Transverse colon (tissue), 4 donors: ENCODE data around the gene ALMS1. TPM values are rescaled to one million over a fixed set of nuclear protein-coding genes. Genes with fewer than 3 reads are reported as not detected.

ENCODE experiments used
- DNase-seq: peaks from one replicate; pipeline ENCODE4 v3.0.0-alpha.2; 2019
- H3K27ac ChIP-seq, 4 donors: fragments of 200-600 bp; sonication (generic); 2 replicates each; pipeline ENCODE4 v1.5.1; 2016 to 2018; ENCODE audit warnings: inconsistent platforms in 4 of 4
- H3K27me3 ChIP-seq: fragments of 200-600 bp; sonication (generic); 2 replicates; pipeline ENCODE4 v1.5.1; 2017; ENCODE audit warnings: inconsistent platforms
- H3K36me3 ChIP-seq, 4 donors: fragments of 200-600 bp; sonication (generic); 2 replicates each; pipeline ENCODE4 v1.5.1; 2017 to 2019; ENCODE audit warnings: inconsistent platforms in 4 of 4
- H3K4me1 ChIP-seq, 4 donors: fragments of 200-600 bp; sonication (generic); 2 replicates each; pipeline ENCODE4 v1.5.1; 2017 to 2020; ENCODE audit warnings: inconsistent platforms in 4 of 4
- H3K4me3 ChIP-seq, 4 donors: fragments of 200-600 bp; sonication (generic); 1 replicate in 1 of 4; 2 replicates in 3 of 4; pipeline versions ENCODE4 v1.5.1 to v1.6.1; 2017 to 2019; ENCODE audit warnings: inconsistent platforms in 4 of 4
- H3K9me3 ChIP-seq, 2 donors: fragments of 200-600 bp; sonication (generic); 2 replicates each; pipeline ENCODE4 v1.5.1; 2017 to 2019; ENCODE audit warnings: inconsistent platforms in 2 of 2
- EP300 ChIP-seq: sonication (generic); formaldehyde crosslinking; IDR thresholded peaks from one replicate; pipeline ENCODE4 v1.6.1; 2017; ENCODE audit warnings: antibody characterized with exemption, low read depth
- POLR2A ChIP-seq: fragments of 450-650 bp; IDR thresholded peaks from one replicate; pipeline ENCODE4 v1.6.1; 2016; ENCODE audit warnings: antibody characterized with exemption, mild to moderate bottlenecking, moderate library complexity
- POLR2AphosphoS5 ChIP-seq, 3 donors: sonication (generic); formaldehyde crosslinking; IDR thresholded peaks; one replicate each; pipeline ENCODE4 v1.6.1; 2016; ENCODE audit warnings: antibody characterized with exemption in 3 of 3
- WGBS, 2 donors: methylation state at CpG; one replicate each; pipeline ENCODE4 v1.1.5; 2018; ENCODE audit warnings: low coverage in 1 of 2; 5-methylcytosine and 5-hydroxymethylcytosine counted together
- in situ Hi-C, 4 donors: fragments of 200-750 bp; cut with MboI; loops; one replicate each; pipeline versions ENCODE4 v1.15.0 to v1.15.1; 2017; ENCODE audit warnings: low sequenced_read_pairs in 3 of 4, low pct_ligation_motif_present in 1 of 4, low pct_unique_long_range_greater_than_20kb in 1 of 4
- intact Hi-C: fragments of 100-400 bp; cut with DNase I; formaldehyde crosslinking; loops from one replicate; pipeline ENCODE4 v1.15.1; 2023; ENCODE audit warnings: low total_unique reads
- total RNA-seq, 4 donors: library from RNA; depleted of rRNA; stranded (reverse); fragments of >200 nt; gene quantifications; one replicate each; pipeline ENCODE4 v1.1.0, GENCODE V29; 2016
- TF ChIP-seq, protein P1 (sequence below), 5 experiments: fragments of 200-600 bp in 3 of 5; fragments of 450-650 bp in 2 of 5; sonication (generic) in 3 of 5; IDR thresholded peaks; 1 replicate in 2 of 5; 2 replicates in 3 of 5; pipeline ENCODE4 v1.5.1; 2016 to 2017; ENCODE audit warnings: antibody characterized with exemption in 5 of 5, inconsistent platforms in 3 of 5, mild to moderate bottlenecking in 2 of 5, moderate library complexity in 1 of 5

Gene ALMS1
- total RNA-seq, 4 donors from 2014 or later, result 22.4 to 72.4 (median 29.9) TPM

DNA sequence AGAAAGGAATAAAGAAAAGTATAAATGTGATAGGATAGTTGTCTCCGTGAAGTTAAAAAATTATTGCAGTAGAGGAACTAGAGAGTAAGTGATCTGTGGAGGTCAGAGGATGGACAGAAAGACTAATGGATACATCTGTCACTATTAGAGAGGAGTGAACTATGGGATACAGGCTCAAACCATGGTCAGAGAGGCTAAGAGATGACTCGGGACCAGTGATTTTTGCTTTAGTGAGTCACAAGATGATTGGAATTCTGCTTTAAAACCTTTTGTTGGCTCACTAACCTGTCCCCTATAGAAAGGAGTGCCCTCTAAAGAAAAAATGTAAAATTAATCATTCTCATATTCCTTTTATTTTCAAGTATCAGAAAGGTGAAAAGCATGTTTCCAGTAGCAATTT lies 30.3 kb downstream of the ALMS1 start:
- no peak for DNase-seq
- in situ Hi-C loops, result no loop called here
- H3K4me1 ChIP-seq, result peaks cover 0 to 10% (median 0%) of the 10 kb centered on the region in 4 donors
- H3K4me3 ChIP-seq, result no peak overlapping the region
- H3K36me3 ChIP-seq, result no peaks in the 10 kb centered on the region
- intact Hi-C loops, result no loop called here
- H3K27me3 ChIP-seq, result no peaks in the 10 kb centered on the region
- TF ChIP-seq POLR2AphosphoS5 (IDR thresholded peaks at IDR 0.05) (no peak), EP300 (no peak), POLR2A (no peak)
- TF ChIP-seq, protein P1, sequence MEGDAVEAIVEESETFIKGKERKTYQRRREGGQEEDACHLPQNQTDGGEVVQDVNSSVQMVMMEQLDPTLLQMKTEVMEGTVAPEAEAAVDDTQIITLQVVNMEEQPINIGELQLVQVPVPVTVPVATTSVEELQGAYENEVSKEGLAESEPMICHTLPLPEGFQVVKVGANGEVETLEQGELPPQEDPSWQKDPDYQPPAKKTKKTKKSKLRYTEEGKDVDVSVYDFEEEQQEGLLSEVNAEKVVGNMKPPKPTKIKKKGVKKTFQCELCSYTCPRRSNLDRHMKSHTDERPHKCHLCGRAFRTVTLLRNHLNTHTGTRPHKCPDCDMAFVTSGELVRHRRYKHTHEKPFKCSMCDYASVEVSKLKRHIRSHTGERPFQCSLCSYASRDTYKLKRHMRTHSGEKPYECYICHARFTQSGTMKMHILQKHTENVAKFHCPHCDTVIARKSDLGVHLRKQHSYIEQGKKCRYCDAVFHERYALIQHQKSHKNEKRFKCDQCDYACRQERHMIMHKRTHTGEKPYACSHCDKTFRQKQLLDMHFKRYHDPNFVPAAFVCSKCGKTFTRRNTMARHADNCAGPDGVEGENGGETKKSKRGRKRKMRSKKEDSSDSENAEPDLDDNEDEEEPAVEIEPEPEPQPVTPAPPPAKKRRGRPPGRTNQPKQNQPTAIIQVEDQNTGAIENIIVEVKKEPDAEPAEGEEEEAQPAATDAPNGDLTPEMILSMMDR (IDR thresholded peaks at IDR 0.05), result no peak
- 97 to 100% methylated on average over 2 of the region's 2 CpGs for WGBS, 2 donors
- H3K27ac ChIP-seq, result no peak overlapping the region
- H3K9me3 ChIP-seq, result no peaks in the 10 kb centered on the region

DNA sequence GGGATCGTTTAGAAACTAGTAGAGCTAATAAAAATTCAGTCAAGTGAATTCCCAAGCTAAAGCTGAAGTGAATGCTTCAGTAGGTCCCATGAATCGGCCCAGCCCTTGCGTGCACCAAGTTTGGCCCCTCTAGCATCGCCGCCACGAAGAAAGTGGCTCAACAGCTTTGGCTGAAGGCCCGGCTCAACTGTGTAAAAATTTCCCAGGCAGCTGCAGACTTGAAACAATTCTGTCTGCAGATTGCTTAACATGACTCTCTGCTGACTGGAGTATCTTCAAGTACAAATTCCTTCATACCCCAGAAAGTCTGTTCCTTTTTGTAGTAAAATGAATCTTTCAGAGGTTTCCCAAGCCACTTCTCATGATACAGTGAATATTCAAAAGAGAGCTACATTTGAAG lies 32.7 kb downstream of the ALMS1 start:
- Histone ChIP-seq H3K36me3 (no peaks in the 10 kb centered on the region), H3K4me1 (peaks cover 0 to 10% (median 0%) of the 10 kb centered on the region in 4 donors), H3K4me3 (no peak overlapping the region), H3K27me3 (no peaks in the 10 kb centered on the region), H3K27ac (peak overlapping the region in 3 of 4 donors; percentile 17 to 24 (median 19)), H3K9me3 (no peaks in the 10 kb centered on the region)
- TF ChIP-seq EP300 (no peak), POLR2AphosphoS5 (IDR thresholded peaks at IDR 0.05) (peak in 1 of 3 donors; percentile 7)
- in situ Hi-C loops, result no loop called here
- intact Hi-C loops, result no loop called here
- WGBS, 2 donors, result 65% methylated on average over 2 to 7 of the region's 7 CpGs
- DNase-seq, result peak; percentile 31

DNA sequence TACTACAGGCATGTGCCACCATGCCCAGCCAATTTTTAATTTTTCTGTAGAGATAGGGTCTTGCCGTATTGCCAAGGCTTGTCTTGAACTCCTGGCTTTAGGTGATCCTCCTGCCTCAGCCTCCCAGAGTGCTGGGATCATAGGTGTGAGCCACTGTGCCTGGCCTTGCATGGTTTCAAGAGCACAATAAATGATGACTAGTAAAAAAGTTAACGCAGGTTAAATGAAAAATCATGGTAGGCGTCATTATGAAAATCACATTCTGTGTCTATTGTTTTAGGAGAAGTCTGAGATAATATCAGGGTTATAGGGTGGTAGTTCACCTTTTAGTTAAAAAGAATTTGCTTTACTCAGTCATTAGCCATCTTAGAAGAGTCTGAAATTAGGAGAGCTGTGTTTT lies 38.3 kb downstream of the ALMS1 start:
- TF ChIP-seq EP300 (no peak), POLR2A (no peak), POLR2AphosphoS5 (IDR thresholded peaks at IDR 0.05) (no peak)
- TF ChIP-seq, protein P1 (IDR thresholded peaks at IDR 0.05), result no peak
- in situ Hi-C loops (no loop called here), intact Hi-C loops (no loop called here)
- H3K4me3 ChIP-seq, result no peak overlapping the region
- H3K27me3 ChIP-seq, result no peaks in the 10 kb centered on the region
- 95 to 100% methylated on average over 2 to 3 of the region's 3 CpGs for WGBS, 2 donors
- H3K9me3 ChIP-seq, result no peaks in the 10 kb centered on the region
- H3K36me3 ChIP-seq, result peaks cover 0 to 5% (median 0%) of the 10 kb centered on the region in 4 donors
- no peak for DNase-seq
- no peak overlapping the region for H3K27ac ChIP-seq
- peaks cover 0 to 6% (median 0%) of the 10 kb centered on the region in 4 donors for H3K4me1 ChIP-seq

DNA sequence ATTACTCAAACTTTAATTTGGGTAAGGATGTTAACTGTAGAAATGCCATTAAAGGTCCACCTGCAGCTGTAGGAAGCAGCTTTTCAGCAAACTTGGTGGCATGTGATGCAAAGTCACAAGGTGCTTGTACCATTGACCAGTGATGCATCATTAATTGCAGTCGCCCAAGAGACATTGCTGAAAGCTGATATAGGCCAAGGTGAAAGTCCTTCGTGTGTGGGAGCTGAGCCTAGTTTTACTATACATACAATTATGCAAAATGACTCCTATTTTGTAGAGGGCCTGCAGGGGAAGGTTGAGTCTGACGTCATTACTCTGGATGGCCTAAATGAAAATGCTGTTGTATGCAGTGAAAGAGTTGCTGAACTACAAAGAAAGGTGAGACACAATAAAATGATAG lies 40.5 kb downstream of the ALMS1 start:
- Histone ChIP-seq H3K27ac (no peak overlapping the region), H3K36me3 (peaks cover 0 to 5% (median 0%) of the 10 kb centered on the region in 4 donors), H3K4me1 (no peaks in the 10 kb centered on the region), H3K4me3 (no peak overlapping the region), H3K27me3 (no peaks in the 10 kb centered on the region), H3K9me3 (no peaks in the 10 kb centered on the region)
- in situ Hi-C loops (no loop called here), intact Hi-C loops (no loop called here)
- no peak for DNase-seq
- TF ChIP-seq EP300 (no peak), POLR2AphosphoS5 (IDR thresholded peaks at IDR 0.05) (no peak), POLR2A (no peak)
- TF ChIP-seq, protein P1 (IDR thresholded peaks at IDR 0.05), result no peak
- WGBS, 2 donors, result 78 to 82% methylated on average over 3 of the region's 3 CpGs

DNA sequence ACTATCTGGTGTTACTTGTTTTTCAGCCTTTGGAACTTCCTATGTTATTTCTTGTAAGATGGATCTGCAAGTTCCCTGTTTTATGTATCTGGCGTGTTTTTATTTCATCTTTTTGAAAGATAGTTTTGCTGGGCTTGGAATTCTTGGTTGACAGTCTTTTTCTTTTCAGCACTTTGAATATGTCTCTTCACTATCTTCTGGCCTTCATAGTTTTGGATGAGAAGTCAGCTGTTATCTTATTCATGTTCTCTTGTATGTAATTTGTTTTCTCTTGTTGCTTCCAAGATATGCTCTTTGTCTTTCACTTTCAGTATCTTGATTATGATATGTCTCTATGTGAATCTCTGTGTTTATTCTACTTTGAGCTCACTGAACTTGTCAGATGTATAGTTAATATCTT lies 50.4 kb downstream of the ALMS1 start:
- DNase-seq, result no peak
- peaks cover 0 to 31% (median 6%) of the 10 kb centered on the region in 4 donors for H3K36me3 ChIP-seq
- no peaks in the 10 kb centered on the region for H3K27me3 ChIP-seq
- H3K4me1 ChIP-seq, result no peaks in the 10 kb centered on the region
- H3K27ac ChIP-seq, result no peak overlapping the region
- no peak overlapping the region for H3K4me3 ChIP-seq
- TF ChIP-seq EP300 (no peak), POLR2A (no peak), POLR2AphosphoS5 (IDR thresholded peaks at IDR 0.05) (no peak)
- TF ChIP-seq, protein P1 (IDR thresholded peaks at IDR 0.05), result no peak
- 97 to 100% methylated on average over 1 of the region's 1 CpG for WGBS, 2 donors
- intact Hi-C loops, result no loop called here
- in situ Hi-C loops, result no loop called here
- peaks cover 4 to 13% of the 10 kb centered on the region in 2 donors for H3K9me3 ChIP-seq
